Astrocyte (in vitro differentiated cells and primary cell): Measurements from ENCODE around the gene VAV2.

Experiments used
- CTCF ChIP-seq: IDR thresholded peaks from 2 replicates; pipeline ENCODE4 v1.5.1; 2011; ENCODE audit warnings: low read depth, mild to moderate bottlenecking, inconsistent platforms, low read length, moderate library complexity; ENCODE audit not compliant: insufficient read depth
- EZH2 ChIP-seq: IDR thresholded peaks from 2 replicates; pipeline ENCODE4 v1.6.1; 2012; ENCODE audit warnings: mild to moderate bottlenecking, low read length, inconsistent platforms; ENCODE audit not compliant: insufficient read depth

DNA sequence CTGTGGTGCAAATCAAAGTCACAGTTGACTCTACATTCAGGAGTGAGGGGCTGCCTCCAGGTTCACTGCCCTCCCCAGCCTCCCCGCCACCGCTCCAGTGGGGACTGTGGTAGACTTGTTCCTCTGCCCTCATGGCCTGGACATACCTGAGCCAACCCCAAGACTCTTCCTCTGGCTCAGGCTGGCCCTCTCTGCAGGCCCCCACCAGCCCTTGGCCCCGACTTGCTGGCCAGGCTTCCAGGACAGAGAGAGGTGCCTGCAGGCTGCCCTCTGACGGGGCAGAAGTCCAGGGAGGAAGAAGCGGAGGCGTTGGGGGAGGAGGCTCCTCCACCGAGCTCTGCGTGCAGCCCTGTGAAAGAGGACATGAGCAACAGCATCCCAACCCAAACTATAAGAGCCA is 251.2 kb downstream of the VAV2 start:
- TF ChIP-seq CTCF (no peak), EZH2 (no peak)
